Measurements from ENCODE around the gene YDJC. TPM values are rescaled to one million over a fixed set of nuclear protein-coding genes. Genes with fewer than 3 reads are reported as not detected.
A peak's percentile ranks its signal among the peaks of the same experiment; 100 is the strongest.

YDJC gene
- total and polyA plus RNA-seq, 9 of the 15 experiments (the other 6 are each of a cell fraction or from before 2014, with no cell fraction given): 13.5 to 871 (median 164) TPM

GRCh38 chr22:21589396-21589795, 40.4 kb downstream of the YDJC start (continued):
- peak; percentile 40 for TF ChIP-seq TFE3 (CRISPR knock-in tag; IDR thresholded peaks at IDR 0.05)
- no peak for TF ChIP-seq GTF2A2 (tag; IDR thresholded peaks at IDR 0.05)
- no peak for TF ChIP-seq EP400 (IDR thresholded peaks at IDR 0.05)
- 0 out of 2 replicates have a peak, but pooled peaks have one; percentile 15 for TF ChIP-seq USF2 (CRISPR knock-in tag; IDR thresholded peaks at IDR 0.05)
- TF ChIP-seq ZNF316 (IDR thresholded peaks at IDR 0.05): no peak
- 0 out of 2 replicates have a peak, but pooled peaks have one; percentile 6 for TF ChIP-seq GMEB1 (CRISPR knock-in tag; IDR thresholded peaks at IDR 0.05)
- 0 out of 4 replicates have a peak, but pooled peaks of 1 of the 2 experiments have one; percentile 25 for TF ChIP-seq SRF (CRISPR knock-in tag; IDR thresholded peaks at IDR 0.05)
- no peak for TF ChIP-seq NR3C1 (CRISPR knock-in tag; IDR thresholded peaks at IDR 0.05)

Data from K562 (cell line).